Osteoblast (primary cell): ENCODE data around the gene RPAP3. TPM values are rescaled to one million over a fixed set of nuclear protein-coding genes. Genes with fewer than 3 reads are reported as not detected.
A peak's percentile ranks its signal among the peaks of the same experiment; 100 is the strongest.

Experiments
- DNase-seq: peaks from one replicate; pipeline ENCODE4 v3.0.0; 2011; ENCODE audit warnings: low spot score, mixed read lengths; ENCODE audit not compliant: insufficient read length; ENCODE audit errors: missing footprints
- H2AFZ ChIP-seq: 2 replicates; pipeline ENCODE4 v1.6.0; 2011; ENCODE audit warnings: mild to moderate bottlenecking, low read length
- H3K27ac ChIP-seq: 2 replicates; pipeline ENCODE4 v1.5.1; 2011; ENCODE audit warnings: mild to moderate bottlenecking, low read depth, low read length, moderate library complexity
- H3K27me3 ChIP-seq: 2 replicates; pipeline ENCODE4 v1.6.0; 2012; ENCODE audit warnings: mild to moderate bottlenecking, control low read depth, inconsistent platforms, low read length, moderate library complexity; ENCODE audit not compliant: insufficient read depth
- H3K36me3 ChIP-seq: 2 replicates; pipeline ENCODE4 v1.5.1; 2011; ENCODE audit warnings: mild to moderate bottlenecking, low read length, control low read depth, moderate library complexity; ENCODE audit not compliant: insufficient read depth
- H3K4me1 ChIP-seq: 2 replicates; pipeline ENCODE4 v1.5.1; 2011; ENCODE audit warnings: mild to moderate bottlenecking, low read length, control low read depth, moderate library complexity; ENCODE audit not compliant: insufficient read depth
- H3K4me2 ChIP-seq: 2 replicates; pipeline ENCODE4 v1.6.0; 2011; ENCODE audit warnings: mild to moderate bottlenecking, low read length; ENCODE audit not compliant: insufficient read depth
- H3K4me3 ChIP-seq: fragments of 200-600 bp; sonication (generic); 3 replicates; pipeline ENCODE4 v1.5.1; 2012; ENCODE audit warnings: mild to moderate bottlenecking, low read length, inconsistent platforms; ENCODE audit not compliant: insufficient read depth
- H3K79me2 ChIP-seq: 2 replicates; pipeline ENCODE4 v1.6.0; 2012; ENCODE audit warnings: mild to moderate bottlenecking, low read length, control low read depth, inconsistent platforms; ENCODE audit not compliant: insufficient read depth
- H3K9me3 ChIP-seq: 2 replicates; pipeline ENCODE4 v1.5.1; 2011; ENCODE audit warnings: low read depth, low read length, control low read depth
- H4K20me1 ChIP-seq: 2 replicates; pipeline ENCODE4 v1.6.0; 2012; ENCODE audit warnings: mild to moderate bottlenecking, low read length, control low read depth; ENCODE audit not compliant: insufficient read depth
- total RNA-seq: library from RNA; depleted of rRNA; stranded (reverse); fragments of >200 nt; gene quantifications from 2 replicates; pipeline ENCODE4 v1.2.3, GENCODE V29; 2012
- TF ChIP-seq, protein P1 (sequence below): IDR thresholded peaks from 2 replicates; pipeline ENCODE4 v1.5.1; 2011; ENCODE audit warnings: mild to moderate bottlenecking, low read depth, low read length, moderate library complexity; ENCODE audit errors: extremely low read depth

RPAP3 gene
- total RNA-seq, 1 donor: 15.6 TPM

DNA sequence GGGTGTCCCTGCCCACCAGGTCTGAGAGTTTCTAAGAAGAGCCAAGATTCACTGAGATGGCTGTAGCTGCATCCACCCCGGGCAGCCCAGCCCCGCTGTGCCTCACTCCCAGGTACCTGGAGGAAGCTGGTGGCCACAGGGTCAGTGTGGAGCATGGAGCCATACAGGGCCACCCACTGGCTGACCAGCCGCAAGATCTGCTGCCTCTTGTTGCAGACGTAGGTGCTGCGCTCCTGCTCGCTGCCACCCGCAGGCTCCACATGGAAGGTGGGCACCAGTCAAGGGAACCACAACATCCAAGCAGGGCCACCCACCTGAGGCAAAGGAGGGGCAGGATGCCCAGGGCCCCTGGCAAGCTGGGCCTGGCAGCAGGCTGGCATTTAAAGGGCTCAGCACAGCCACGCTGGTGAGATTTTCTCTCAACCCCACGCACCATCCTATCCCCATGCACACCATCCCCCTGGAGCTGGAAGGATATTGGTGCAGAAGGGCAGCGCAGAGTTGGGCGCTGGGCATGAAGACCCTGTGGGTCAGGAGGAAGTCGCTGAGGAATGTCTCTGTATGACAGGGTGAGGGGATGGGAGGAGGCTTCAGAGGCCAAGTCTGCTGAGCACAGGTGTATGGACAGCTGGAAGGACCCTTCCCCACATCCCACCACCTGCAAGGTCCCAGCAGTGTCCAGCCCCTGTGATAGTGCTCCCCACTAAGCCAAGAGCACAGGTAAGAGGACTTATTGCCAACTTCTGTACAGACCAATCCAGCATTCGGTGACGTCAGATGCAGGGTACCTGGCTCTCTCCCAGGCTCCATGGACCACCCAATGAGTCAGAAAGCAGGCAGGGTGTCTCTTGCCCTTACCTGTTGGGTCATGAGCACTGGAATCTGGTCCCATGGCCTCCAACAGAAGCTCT, 42.0 kb upstream of the RPAP3 start:
- Histone ChIP-seq H2AFZ (no peak overlapping the region), H4K20me1 (no peaks in the 10 kb centered on the region), H3K4me3 (no peak overlapping the region), H3K4me1 (peaks cover 8% of the 10 kb centered on the region), H3K4me2 (no peak overlapping the region), H3K36me3 (no peaks in the 10 kb centered on the region), H3K27ac (no peak overlapping the region), H3K9me3 (no peaks in the 10 kb centered on the region), H3K79me2 (no peaks in the 10 kb centered on the region), H3K27me3 (no peaks in the 10 kb centered on the region)
- DNase-seq: peak; percentile 78
- TF ChIP-seq, protein P1, sequence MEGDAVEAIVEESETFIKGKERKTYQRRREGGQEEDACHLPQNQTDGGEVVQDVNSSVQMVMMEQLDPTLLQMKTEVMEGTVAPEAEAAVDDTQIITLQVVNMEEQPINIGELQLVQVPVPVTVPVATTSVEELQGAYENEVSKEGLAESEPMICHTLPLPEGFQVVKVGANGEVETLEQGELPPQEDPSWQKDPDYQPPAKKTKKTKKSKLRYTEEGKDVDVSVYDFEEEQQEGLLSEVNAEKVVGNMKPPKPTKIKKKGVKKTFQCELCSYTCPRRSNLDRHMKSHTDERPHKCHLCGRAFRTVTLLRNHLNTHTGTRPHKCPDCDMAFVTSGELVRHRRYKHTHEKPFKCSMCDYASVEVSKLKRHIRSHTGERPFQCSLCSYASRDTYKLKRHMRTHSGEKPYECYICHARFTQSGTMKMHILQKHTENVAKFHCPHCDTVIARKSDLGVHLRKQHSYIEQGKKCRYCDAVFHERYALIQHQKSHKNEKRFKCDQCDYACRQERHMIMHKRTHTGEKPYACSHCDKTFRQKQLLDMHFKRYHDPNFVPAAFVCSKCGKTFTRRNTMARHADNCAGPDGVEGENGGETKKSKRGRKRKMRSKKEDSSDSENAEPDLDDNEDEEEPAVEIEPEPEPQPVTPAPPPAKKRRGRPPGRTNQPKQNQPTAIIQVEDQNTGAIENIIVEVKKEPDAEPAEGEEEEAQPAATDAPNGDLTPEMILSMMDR: no peak

DNA sequence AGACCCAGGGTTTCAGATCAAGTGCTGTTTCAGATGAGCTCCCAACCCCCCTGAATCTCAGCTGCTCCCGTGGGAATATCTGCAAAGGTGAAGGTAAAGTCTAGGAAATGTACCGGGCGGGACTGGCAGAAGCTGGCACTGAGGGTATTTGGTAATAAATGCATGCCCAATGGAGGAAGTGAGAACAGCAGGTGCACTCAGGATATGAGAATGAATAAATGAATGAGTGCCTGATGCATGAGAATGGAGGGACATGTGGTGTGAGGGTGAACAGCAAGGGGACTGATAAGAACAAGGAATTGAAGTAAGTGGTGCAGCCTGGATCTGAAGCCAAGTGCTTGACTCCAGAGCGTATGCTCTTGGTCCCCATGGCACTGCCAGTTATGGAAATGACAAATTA, 41.3 kb upstream of the RPAP3 start:
- TF ChIP-seq, protein P1: no peak
- H3K4me1 ChIP-seq: peaks cover under 1% of the 10 kb centered on the region
- DNase-seq: no peak
- no peak overlapping the region for H3K4me2 ChIP-seq
- H3K27ac ChIP-seq: no peak overlapping the region
- no peaks in the 10 kb centered on the region for H3K9me3 ChIP-seq
- H3K36me3 ChIP-seq: no peaks in the 10 kb centered on the region
- H3K27me3 ChIP-seq: no peaks in the 10 kb centered on the region
- H3K79me2 ChIP-seq: no peaks in the 10 kb centered on the region
- H2AFZ ChIP-seq: no peak overlapping the region
- H3K4me3 ChIP-seq: no peak overlapping the region
- H4K20me1 ChIP-seq: no peaks in the 10 kb centered on the region

DNA sequence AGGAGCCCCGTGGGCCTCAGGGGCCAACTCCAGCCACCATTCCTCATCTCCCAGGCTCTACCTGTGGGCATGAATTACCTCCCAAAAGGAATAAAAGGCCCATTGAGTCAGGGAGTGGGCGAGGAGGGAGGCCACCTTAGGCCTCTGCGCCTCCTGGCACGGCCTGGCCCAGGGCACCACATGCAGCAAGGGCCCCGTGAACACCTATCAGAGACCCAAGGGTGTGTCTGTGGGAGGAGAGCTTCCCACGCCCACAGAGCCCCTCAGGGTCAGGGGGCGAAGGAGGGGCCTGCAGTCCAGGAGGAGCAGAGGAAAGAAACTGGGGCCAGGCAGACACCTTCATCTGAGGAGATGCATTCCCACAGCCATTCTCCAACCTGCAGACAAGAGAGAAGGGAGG, 40.7 kb upstream of the RPAP3 start:
- no peaks in the 10 kb centered on the region for H3K36me3 ChIP-seq
- H3K27me3 ChIP-seq: no peaks in the 10 kb centered on the region
- H3K4me1 ChIP-seq: peaks cover 4% of the 10 kb centered on the region
- H2AFZ ChIP-seq: no peak overlapping the region
- H3K9me3 ChIP-seq: no peaks in the 10 kb centered on the region
- no peaks in the 10 kb centered on the region for H3K79me2 ChIP-seq
- TF ChIP-seq, protein P1: no peak
- H3K4me2 ChIP-seq: no peak overlapping the region
- no peaks in the 10 kb centered on the region for H4K20me1 ChIP-seq
- H3K27ac ChIP-seq: no peak overlapping the region
- peak; percentile 78 for DNase-seq
- H3K4me3 ChIP-seq: no peak overlapping the region

DNA sequence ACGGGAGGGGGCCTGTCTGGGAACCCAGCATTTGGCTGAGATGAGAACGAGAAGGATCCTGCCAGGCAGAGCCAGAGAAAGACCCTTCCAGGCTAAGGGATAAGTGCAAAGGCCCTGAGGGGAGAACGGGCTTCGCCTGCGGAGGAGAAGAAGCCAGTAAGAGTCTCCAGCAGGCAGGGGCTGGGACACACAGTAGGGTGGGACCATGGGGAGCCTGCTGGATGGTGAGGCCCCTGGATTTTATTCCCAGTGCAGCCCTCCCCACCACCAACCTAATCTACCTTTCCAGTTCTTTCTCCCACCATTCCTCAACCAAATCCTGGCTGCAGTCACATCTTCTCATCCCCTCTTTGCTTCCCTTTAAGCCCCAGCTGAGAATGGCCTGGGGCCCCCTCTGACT, 40.2 kb upstream of the RPAP3 start:
- peaks cover 9% of the 10 kb centered on the region for H3K4me1 ChIP-seq
- no peaks in the 10 kb centered on the region for H3K36me3 ChIP-seq
- no peaks in the 10 kb centered on the region for H3K27me3 ChIP-seq

More for the DNA sequence above, 40.2 kb upstream of the RPAP3 start:
- Histone ChIP-seq H3K9me3 (no peaks in the 10 kb centered on the region), H4K20me1 (no peaks in the 10 kb centered on the region), H2AFZ (no peak overlapping the region), H3K79me2 (no peaks in the 10 kb centered on the region), H3K4me2 (no peak overlapping the region), H3K27ac (no peak overlapping the region), H3K4me3 (no peak overlapping the region)
- DNase-seq: peak; percentile 84
- TF ChIP-seq, protein P1: no peak
